HG02981 (cell line): ENCODE data around the gene MAPK8.
"Not testable (repeated sequence)": the region's sequence is repeated elsewhere in the genome, so short reads cannot be mapped to it uniquely, and the experiment has no call there.

ENCODE experiments used
- ATAC-seq: cut with Tn5 transposase; IDR thresholded peaks from one replicate; pipeline ENCODE4 v1.9.1; 2021; ENCODE audit warnings: mild to moderate bottlenecking, moderate library complexity; ENCODE audit not compliant: unreplicated experiment

Gene MAPK8

DNA sequence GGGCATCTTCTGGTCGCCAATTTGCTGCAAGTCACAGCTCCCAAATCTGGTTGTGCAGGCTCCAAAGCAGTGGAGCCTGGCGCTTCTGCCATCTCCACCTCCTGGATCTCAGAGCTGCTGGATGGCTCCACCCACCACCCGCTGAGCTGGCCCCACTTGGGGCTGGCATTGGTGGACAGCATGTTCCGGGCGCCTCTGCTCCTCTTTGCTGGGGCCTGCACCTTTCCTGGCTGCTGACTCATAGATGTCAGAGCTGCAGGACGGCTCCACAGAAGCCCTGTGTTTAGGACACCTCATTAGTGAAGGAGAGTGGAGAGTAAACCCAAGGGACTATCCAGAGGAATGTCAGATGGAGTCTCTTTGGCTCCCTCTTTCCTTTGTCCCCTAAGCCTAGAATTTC, 27.4 kb downstream of the MAPK8 start:
- ATAC-seq = no peak

DNA sequence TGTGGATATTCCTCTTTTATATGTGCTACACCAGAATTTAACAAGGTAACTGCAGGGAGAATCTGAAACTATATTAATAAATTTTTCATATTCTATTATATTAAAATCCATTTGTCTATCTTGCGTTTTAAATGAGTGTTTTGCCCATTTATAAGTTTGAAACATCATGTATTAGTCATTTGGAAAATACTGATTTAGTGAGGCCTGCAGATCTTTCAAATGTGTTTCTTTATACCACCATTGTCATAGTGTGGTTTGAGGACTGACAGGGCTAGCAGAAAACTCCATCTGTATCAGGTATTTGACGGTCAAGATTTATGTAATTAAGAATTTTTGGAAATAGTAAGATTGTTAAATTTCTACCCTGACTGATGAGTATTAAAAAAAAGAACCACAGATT, 29.3 kb downstream of the MAPK8 start:
- ATAC-seq = no peak

DNA sequence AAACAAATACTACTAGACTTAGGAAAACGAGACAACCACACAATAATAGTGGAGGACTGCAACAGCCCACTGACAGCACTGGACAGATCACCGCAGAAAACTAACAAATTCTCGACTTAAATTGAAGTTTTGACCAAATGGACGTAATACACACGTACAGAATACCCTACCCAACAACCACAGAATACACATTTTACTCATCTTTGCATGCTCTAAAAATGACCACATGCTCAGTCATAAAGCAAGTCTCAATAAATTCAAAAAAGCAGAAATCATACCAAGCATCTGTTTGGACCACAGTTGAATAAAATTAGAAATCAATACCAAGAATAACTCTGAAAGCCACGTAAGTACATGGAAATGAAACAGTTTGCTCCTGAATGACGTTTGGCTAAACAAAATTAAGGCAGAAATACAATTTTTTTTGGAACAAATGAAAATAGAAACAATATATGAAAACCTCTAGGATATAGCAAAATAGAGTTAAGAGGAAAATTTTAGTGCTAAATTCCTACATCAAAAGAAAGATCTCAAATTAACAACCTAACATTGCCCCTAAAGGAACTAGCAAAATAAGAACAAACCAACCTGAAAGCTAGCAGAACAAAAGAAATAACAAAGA, 30.6 kb downstream of the MAPK8 start:
- ATAC-seq = peak; percentile 90

DNA sequence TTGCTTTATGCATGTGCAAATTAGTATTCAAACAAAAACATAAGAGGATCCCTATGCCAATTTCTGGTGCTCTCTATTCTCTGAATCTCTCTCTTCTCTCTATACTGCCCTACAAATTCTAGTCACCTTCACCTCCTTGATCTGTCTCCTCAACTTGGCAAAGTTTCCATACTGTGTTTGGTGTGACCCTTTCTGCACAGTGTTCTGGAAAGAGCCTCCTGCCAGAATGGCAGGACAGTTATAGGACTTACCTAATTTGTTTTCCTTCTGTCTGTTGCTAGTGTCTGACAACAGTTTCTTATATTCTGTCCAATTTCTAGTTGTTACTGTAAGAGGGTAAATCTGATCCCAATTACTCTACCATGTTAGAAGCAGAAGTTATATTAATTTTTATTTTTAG, 34.3 kb downstream of the MAPK8 start:
- ATAC-seq = no peak

GRCh38 chr10:48343106-48343505, 36.6 kb downstream of the MAPK8 start:
- ATAC-seq = no peak

- ATAC-seq = no peak
These were observed 37.6 kb downstream of the MAPK8 start for GRCh38 chr10:48343921-48344598.

- not testable (repeated sequence) for ATAC-seq
These were observed 39.8 kb downstream of the MAPK8 start for GRCh38 chr10:48346248-48346647.

DNA sequence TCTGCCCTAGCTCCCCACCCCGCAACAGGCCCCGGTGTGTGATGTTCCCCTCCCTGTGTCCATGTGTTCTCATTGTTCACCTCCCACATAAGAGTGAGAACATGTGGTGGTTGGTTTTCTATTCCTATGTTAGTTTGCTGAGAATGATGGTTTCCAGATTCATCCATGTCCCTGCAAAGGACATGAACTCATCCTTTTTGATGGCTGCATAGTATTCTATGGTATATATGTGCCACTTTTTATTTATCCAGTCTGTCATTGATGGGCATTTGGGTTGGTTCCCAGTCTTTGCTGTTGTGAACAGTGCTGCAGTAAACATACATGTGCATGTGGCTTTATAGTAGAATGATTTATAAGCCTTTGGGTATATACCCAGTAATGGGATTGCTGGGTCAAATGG, 41.1 kb downstream of the MAPK8 start:
- ATAC-seq = not testable (repeated sequence)

DNA sequence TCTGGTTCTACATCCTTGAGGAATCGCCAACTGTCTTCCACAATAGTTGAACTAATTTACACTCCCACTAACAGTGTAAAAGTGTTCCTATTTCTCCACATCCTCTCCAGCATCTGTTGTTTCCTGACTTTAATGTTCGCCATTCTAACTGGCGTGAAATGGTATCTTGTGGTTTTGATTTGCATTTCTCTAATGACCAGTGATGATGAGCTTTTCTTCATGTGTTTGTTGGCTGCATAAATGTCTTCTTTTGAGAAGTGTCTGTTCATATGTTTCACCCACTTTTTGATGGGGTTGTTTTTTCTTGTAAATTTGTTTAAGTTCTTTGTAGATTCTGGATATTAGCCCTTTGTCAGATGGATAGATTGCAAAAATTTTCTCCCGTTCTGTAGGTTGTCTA, 41.5 kb downstream of the MAPK8 start:
- not testable (repeated sequence) for ATAC-seq

DNA sequence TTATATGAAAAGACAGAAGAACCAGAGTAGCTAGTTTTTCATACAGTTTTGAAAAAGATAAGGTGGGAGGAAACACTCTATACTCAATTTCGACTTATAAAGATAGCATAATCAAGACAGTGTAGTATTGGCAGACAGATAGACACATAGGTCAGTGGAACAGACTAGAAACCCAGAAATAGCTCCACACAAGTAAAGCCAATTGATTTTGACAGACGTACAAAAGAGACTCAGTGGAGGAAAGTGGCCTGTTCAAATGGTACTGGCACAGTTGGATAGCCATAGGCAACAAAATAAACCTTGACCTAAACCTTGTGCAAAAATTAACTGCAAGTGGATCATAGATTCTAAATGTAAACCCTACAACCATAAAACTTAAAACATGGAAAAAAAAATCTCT, 46.8 kb downstream of the MAPK8 start:
- no peak for ATAC-seq

DNA sequence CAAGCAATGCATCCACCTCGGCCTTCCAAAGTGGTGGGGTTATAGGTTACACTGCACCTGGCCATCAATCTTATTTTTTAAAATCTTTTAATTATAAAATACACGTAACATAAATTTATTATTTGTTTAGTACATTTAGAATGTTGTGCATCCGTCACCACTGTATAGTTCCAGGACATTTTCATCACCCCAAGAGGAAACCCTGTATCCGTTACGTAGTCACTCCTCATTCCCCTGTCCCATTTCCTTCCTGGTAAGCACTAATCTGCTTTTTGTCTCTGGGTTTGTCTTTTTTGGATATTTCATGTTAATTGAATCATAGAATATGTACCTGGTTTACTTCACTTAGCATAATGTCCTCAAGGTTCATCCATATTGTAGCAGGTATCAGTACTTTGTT, 51.2 kb downstream of the MAPK8 start:
- no peak for ATAC-seq

GRCh38 chr10:48358162-48358561, 51.7 kb downstream of the MAPK8 start:
- ATAC-seq = no peak

DNA sequence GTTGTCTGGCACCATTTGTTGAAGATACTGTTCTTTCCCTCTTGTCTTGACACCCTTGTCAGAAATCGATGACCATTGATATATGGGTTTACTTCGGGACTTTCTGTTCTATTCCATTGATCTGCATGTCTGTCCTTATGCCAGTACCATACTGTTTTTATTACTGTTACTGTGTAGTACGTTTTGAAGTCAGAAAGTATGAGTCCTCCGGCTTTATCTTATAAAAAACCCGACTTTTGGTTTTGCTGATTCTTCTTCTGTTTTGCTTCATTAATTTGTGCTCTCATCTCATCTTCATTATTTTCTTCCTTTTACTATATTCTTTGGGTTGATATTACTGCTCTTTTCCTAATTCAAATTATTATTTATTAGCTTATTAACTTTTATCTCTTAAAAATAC, 52.4 kb downstream of the MAPK8 start:
- ATAC-seq = no peak

GRCh38 chr10:48361176-48361575, 54.7 kb downstream of the MAPK8 start:
- no peak for ATAC-seq

DNA sequence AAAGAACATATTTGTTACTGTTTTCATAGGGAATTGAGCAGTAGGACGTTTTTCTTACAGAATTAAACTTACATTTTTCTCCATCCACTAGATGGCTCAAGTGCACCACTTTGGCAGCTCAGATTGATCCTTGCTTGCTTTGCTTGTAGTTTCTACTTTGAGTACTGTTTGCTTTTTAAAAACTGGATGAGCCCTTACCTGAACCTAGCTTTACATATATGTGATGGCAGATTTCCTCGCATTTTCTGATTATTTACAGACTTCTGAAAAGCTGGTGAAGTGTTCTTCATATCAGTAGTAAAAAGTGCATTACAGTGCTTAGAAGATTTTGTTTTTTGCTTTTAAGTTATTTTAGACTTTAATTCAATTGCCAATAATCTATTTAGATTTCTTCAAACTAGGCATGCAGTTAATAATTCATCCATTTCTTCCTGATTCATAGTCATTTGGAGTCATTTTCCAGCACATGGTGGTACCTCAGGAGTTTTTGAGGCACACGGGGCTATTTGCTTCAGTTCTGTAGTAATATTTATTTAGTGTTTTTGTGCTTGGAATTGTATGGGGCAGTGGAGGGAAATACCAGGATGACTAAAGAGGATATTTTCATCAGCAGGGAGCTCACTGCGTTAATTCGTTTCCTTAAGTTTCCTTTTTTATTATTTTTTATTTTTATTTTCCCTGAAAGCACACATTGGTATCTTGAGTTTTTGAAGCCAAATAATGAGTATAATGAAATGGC, 57.3 kb downstream of the MAPK8 start:
- ATAC-seq = no peak

DNA sequence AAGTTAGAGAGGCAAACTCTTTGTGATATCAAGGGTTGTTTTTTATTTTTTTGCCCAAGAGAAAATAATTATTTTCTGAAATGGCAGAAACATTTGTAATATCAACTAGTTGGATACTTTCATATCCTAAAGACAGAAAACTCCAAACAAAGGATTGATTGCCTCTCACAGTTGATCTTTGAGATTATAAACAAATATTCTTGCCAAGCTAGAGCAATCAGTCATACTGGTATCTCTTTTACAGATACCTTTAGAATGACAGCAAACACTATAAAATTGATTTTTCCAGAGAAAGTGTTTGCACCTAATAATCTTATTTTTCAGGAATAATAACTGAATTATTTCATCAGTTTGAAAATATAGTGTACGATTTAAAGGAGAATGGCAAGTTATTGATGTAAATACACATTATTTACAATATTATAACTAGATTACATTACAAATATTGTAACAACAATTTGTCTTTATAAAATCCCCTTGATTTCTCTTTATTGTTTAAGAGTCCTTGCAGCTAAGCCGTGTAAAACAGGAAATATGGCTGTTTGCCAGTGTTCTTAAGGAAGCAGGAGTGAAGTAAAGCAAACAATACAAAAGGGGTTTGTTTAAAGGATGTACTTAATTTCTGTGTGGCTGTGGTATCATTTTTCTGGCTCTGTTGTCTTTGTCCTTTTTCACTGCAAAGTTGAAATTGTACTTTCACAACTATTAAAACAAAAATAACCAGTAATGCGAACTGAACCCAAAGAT, 58.4 kb downstream of the MAPK8 start:
- ATAC-seq = no peak

DNA sequence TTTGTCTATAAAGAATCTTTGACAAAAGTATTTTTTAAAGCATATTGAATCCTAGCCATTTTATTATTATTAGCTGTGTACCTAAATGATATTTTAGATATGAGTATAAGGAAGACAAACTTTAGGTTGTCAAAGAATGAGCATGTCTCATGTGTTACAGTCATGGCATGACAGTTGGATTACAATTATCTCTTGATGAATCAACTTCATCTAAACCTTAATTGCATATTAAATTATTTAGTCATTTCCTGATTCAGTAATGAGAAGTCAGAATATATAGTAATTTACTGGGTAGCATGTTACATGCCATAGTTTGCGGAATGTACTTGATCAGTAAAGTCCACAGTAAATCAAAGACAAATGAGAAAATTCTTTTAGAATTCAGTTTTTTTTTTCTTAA, 59.2 kb downstream of the MAPK8 start:
- ATAC-seq = no peak

GRCh38 chr10:48366261-48366660, 59.8 kb downstream of the MAPK8 start:
- no peak for ATAC-seq

GRCh38 chr10:48369501-48369900, 63.0 kb downstream of the MAPK8 start:
- no peak for ATAC-seq

GRCh38 chr10:48377751-48378530, 71.5 kb downstream of the MAPK8 start:
- ATAC-seq = no peak

- ATAC-seq = no peak
These were observed 72.2 kb downstream of the MAPK8 start for GRCh38 chr10:48378675-48379074.
